Stomach (tissue), 9 donors: ENCODE results near the gene AR. TPM values are rescaled to one million over a fixed set of nuclear protein-coding genes. Genes with fewer than 3 reads are reported as not detected.
A peak's percentile ranks its signal among the peaks of the same experiment; 100 is the strongest.

ENCODE experiments used
- DNase-seq, 2 donors: peaks; one replicate each; pipeline versions ENCODE4 v3.0.0 to v3.0.0-alpha.2; 2013 to 2019
- H3K27ac ChIP-seq, 5 donors: fragments of 200-600 bp in 4 of 5; sonication (generic) in 4 of 5; one replicate each; pipeline ENCODE4 v1.5.1; 2013 to 2019; ENCODE audit warnings: mild to moderate bottlenecking in 1 of 5, moderate library complexity in 1 of 5
- H3K27me3 ChIP-seq, 3 donors: fragments of 200-600 bp; sonication (generic); one replicate each; pipeline ENCODE4 v1.5.1; 2017 to 2019; ENCODE audit warnings: mixed run types in 1 of 3
- H3K36me3 ChIP-seq, 4 donors: fragments of 200-600 bp; sonication (generic); 1 replicate in 3 of 4; 2 replicates in 1 of 4; pipeline ENCODE4 v1.5.1; 2016 to 2019
- H3K4me1 ChIP-seq, 4 donors: fragments of 200-600 bp; sonication (generic); one replicate each; pipeline ENCODE4 v1.5.1; 2016 to 2019
- H3K4me3 ChIP-seq, 4 donors: fragments of 200-600 bp; sonication (generic) in 3 of 4; one replicate each; pipeline ENCODE4 v1.5.1; 2016 to 2019; ENCODE audit warnings: mild to moderate bottlenecking in 1 of 4
- H3K9me3 ChIP-seq, 4 donors: fragments of 200-600 bp; sonication (generic); one replicate each; pipeline ENCODE4 v1.5.1; 2016 to 2019
- EP300 ChIP-seq: sonication (generic); formaldehyde crosslinking; IDR thresholded peaks from one replicate; pipeline ENCODE4 v1.6.1; 2017; ENCODE audit warnings: antibody characterized with exemption
- POLR2A ChIP-seq, 4 donors: fragments of 450-650 bp; IDR thresholded peaks; one replicate each; pipeline ENCODE4 v1.6.1; 2016; ENCODE audit warnings: antibody characterized with exemption in 4 of 4, control low read depth in 2 of 4, mild to moderate bottlenecking in 1 of 4, moderate library complexity in 1 of 4
- POLR2AphosphoS5 ChIP-seq, 3 donors: sonication (generic); formaldehyde crosslinking; IDR thresholded peaks; one replicate each; pipeline ENCODE4 v1.6.1; 2016; ENCODE audit warnings: antibody characterized with exemption in 3 of 3
- WGBS, 5 donors: extraction: QIAGEN DNeasy Blood & Tissue Kit in 3 of 5; methylation state at CpG; one replicate each; pipeline versions ENCODE4 v1.1.5 to v1.1.7; 2013 to 2018; 5-methylcytosine and 5-hydroxymethylcytosine counted together
- intact Hi-C: fragments of 100-400 bp; cut with DNase I; formaldehyde crosslinking; loops from one replicate; pipeline ENCODE4 v1.15.1; 2023; ENCODE audit warnings: low total_unique reads
- polyA plus RNA-seq, 3 donors: library from polyadenylated mRNA; stranded (reverse); fragments of 200-250 nt; gene quantifications; one replicate each; pipeline ENCODE4 v1.2.3, GENCODE V29; 2013
- total RNA-seq, 5 donors: library from RNA; depleted of rRNA; stranded (reverse); fragments of >200 nt; gene quantifications; one replicate each; pipeline versions ENCODE4 v1.1.0 to v1.2.3, GENCODE V29; 2014 to 2016
- TF ChIP-seq, protein P1 (sequence below), 7 experiments: fragments of 450-650 bp in 4 of 7; fragments of 200-600 bp in 3 of 7; sonication (generic) in 3 of 7; IDR thresholded peaks; one replicate each; pipeline ENCODE4 v1.5.1; 2016 to 2019; ENCODE audit warnings: antibody characterized with exemption in 7 of 7, control low read depth in 2 of 7, mild to moderate bottlenecking in 1 of 7
- donor health status: healthy with polysubstance abuse.
- donor health status: Bipolar disorder and iron deficiency.
- donor health status: healthy.

Gene AR
- total and polyA plus RNA-seq, 8 donors, result 0.50 to 8.8 (median 1.4) TPM

DNA sequence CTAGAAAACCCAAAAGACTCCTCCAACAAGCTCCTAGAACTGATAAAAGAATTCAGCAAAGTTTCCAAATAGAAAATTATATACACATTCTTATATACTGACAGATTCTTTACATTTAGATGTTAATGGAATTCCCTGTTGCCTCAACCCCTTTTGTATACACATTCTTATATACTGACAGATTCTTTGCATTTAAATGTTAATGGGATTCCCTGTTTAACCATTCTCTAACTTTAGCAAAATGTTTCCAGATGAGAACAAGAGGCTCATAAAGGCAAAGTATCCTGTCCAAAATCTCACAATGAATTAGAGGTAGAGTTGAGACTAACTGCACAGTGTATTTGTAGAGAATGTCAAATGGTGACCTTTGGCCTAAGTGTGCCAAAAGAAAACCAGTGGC, 23.1 kb upstream of the AR start:
- Histone ChIP-seq H3K27me3 (no peaks in the 10 kb centered on the region), H3K9me3 (peaks cover 0 to 27% (median 4%) of the 10 kb centered on the region in 4 donors), H3K4me3 (no peak overlapping the region), H3K27ac (no peak overlapping the region), H3K4me1 (peaks cover 0 to 8% (median 3%) of the 10 kb centered on the region in 4 donors), H3K36me3 (no peaks in the 10 kb centered on the region)
- TF ChIP-seq EP300, result no peak
- TF ChIP-seq, protein P1, sequence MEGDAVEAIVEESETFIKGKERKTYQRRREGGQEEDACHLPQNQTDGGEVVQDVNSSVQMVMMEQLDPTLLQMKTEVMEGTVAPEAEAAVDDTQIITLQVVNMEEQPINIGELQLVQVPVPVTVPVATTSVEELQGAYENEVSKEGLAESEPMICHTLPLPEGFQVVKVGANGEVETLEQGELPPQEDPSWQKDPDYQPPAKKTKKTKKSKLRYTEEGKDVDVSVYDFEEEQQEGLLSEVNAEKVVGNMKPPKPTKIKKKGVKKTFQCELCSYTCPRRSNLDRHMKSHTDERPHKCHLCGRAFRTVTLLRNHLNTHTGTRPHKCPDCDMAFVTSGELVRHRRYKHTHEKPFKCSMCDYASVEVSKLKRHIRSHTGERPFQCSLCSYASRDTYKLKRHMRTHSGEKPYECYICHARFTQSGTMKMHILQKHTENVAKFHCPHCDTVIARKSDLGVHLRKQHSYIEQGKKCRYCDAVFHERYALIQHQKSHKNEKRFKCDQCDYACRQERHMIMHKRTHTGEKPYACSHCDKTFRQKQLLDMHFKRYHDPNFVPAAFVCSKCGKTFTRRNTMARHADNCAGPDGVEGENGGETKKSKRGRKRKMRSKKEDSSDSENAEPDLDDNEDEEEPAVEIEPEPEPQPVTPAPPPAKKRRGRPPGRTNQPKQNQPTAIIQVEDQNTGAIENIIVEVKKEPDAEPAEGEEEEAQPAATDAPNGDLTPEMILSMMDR (IDR thresholded peaks at IDR 0.05), result no peak
- TF ChIP-seq POLR2A (IDR thresholded peaks at IDR 0.05), result no peak
- no peak for TF ChIP-seq POLR2AphosphoS5 (IDR thresholded peaks at IDR 0.05)
- intact Hi-C loops, result no loop called here
- no peak for DNase-seq

DNA sequence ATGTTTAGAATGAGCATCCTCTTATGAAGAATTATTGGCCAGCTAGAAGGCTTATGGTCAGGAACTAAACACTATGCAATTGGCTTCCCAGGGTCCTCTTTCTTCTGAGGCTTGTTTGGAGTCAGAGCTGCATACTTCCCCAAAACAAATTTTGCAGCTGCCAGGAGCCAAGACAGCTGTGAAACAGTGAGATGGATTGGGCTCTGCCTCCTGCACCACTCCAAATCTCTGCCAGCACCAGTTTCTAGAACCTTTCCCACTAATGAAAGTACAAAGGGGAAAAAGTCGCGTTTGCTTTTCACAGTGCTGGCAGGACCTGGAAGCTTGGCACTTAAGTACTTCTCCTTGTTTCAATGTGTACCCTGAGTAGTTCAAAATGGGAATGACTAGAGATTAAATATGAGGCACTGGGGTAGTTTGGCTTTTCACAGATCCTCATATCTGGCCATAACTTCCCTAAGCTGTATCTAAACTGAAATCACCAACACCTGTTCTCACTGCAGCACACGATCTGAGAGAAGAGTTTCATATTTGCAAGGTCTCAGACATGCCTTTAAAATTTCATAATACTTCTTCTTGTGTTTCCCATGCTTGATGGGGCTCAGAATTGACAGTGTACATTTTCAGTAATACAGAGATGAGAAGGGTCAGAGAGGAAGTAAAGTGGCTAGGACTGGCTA, 20.7 kb upstream of the AR start:
- DNase-seq, result peak in 1 of 2 donors; percentile 28
- Histone ChIP-seq H3K36me3 (no peaks in the 10 kb centered on the region), H3K27ac (no peak overlapping the region), H3K4me3 (no peak overlapping the region), H3K9me3 (peaks cover 0 to 12% (median 0%) of the 10 kb centered on the region in 4 donors), H3K27me3 (no peaks in the 10 kb centered on the region), H3K4me1 (peaks cover 0 to 8% (median 3%) of the 10 kb centered on the region in 4 donors)
- intact Hi-C loops, result no loop called here
- TF ChIP-seq, protein P1 (IDR thresholded peaks at IDR 0.05), result no peak
- TF ChIP-seq POLR2A (IDR thresholded peaks at IDR 0.05) (no peak), EP300 (no peak), POLR2AphosphoS5 (IDR thresholded peaks at IDR 0.05) (no peak)
- 5 to 25% (median 18%) methylated on average over 3 of the region's 3 CpGs for WGBS, 5 donors

DNA sequence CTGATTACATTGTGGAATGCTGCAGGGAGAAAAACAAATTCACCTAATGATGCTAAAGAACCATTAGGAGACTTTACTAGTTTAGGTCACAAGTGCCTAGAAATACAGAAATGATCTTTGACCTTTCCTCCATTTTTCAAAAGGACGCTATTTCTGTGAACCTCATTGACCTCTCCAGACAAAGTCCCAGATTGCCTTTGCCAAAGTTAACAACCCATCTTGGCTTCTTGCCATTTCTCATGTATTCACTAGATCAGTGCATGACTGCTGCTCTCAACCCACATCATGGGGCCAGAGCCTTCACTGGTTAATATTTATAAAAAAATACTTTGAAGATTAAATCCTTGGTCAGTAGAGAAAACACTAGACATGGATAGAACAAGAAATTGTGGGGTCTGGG, 19.9 kb upstream of the AR start:
- Histone ChIP-seq H3K9me3 (peaks cover 0 to 6% (median 0%) of the 10 kb centered on the region in 4 donors), H3K4me1 (peaks cover 0 to 8% (median 3%) of the 10 kb centered on the region in 4 donors), H3K27me3 (no peaks in the 10 kb centered on the region), H3K4me3 (no peak overlapping the region), H3K27ac (no peak overlapping the region), H3K36me3 (no peaks in the 10 kb centered on the region)
- 8 to 27% (median 25%) methylated on average over 1 of the region's 1 CpG for whole genome bisulfite sequencing, 5 donors
- peak in 1 of 2 donors; percentile 12 for DNase-seq
- TF ChIP-seq EP300 (no peak), POLR2AphosphoS5 (IDR thresholded peaks at IDR 0.05) (no peak), POLR2A (IDR thresholded peaks at IDR 0.05) (no peak)
- TF ChIP-seq, protein P1 (IDR thresholded peaks at IDR 0.05), result no peak
- intact Hi-C loops, result no loop called here

DNA sequence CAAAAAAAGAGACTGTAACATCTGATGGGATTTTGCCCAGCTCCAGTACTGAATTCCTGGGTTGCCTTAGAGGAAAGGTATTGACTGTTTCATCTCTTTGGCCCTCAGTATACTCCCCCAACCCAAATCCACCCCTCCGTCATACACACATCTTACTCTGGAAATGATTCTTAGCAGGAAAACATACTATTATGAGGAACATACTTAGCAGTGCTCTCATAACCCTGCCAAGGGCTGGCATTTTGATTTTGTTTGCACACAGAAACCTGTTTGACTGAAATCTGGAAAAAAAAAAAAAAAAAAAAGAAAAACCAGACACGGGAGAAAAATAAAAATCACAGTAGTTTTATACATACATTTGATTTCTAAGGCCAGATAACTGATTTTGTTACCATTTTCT, 19.4 kb upstream of the AR start:
- 18 to 47% (median 35%) methylated on average over 2 of the region's 2 CpGs for WGBS, 5 donors
- peaks cover 0 to 8% (median 3%) of the 10 kb centered on the region in 4 donors for H3K4me1 ChIP-seq
- peak in 1 of 2 donors; percentile 7 for DNase-seq
- TF ChIP-seq EP300, result no peak
- no peak for TF ChIP-seq POLR2A (IDR thresholded peaks at IDR 0.05)
- TF ChIP-seq, protein P1 (IDR thresholded peaks at IDR 0.05), result no peak
- no peak for TF ChIP-seq POLR2AphosphoS5 (IDR thresholded peaks at IDR 0.05)
- H3K36me3 ChIP-seq, result no peaks in the 10 kb centered on the region
- H3K4me3 ChIP-seq, result no peak overlapping the region
- intact Hi-C loops, result no loop called here
- no peaks in the 10 kb centered on the region for H3K27me3 ChIP-seq
- no peak overlapping the region for H3K27ac ChIP-seq
- H3K9me3 ChIP-seq, result peaks cover 0 to 1% (median 0%) of the 10 kb centered on the region in 4 donors
